ENCODE measurements around the gene PMM2.
"Not testable (repeated sequence)": the region's sequence is repeated elsewhere in the genome, so short reads cannot be mapped to it uniquely, and the experiment has no call there.

The PMM2 gene

GRCh38 chr16:8868416-8869211 lies 71.0 kb downstream of the PMM2 start, which contains the start of gene CARHSP1:
CARHSP1 (minus strand) TSS chr16:8869006; CDS start chr16:8859328, 9,678 bp downstream.
- DNase-seq = peak; percentile 95

- DNase-seq = no peak
Measured at GRCh38 chr16:8869212-8869987, 71.8 kb downstream of the PMM2 start.

GRCh38 chr16:8869988-8870241 lies 72.3 kb downstream of the PMM2 start:
- not testable (repeated sequence) for DNase-seq

GRCh38 chr16:8872071-8872470 lies 74.4 kb downstream of the PMM2 start:
- no peak for DNase-seq

GRCh38 chr16:8872967-8873865 lies 75.6 kb downstream of the PMM2 start:
- no peak for DNase-seq

GRCh38 chr16:8873866-8874195 lies 76.2 kb downstream of the PMM2 start:
- DNase-seq = not testable (repeated sequence)

- DNase-seq = no peak
Measured at GRCh38 chr16:8874388-8874787, 76.7 kb downstream of the PMM2 start.

GRCh38 chr16:8875317-8875716 lies 77.7 kb downstream of the PMM2 start:
- not testable (repeated sequence) for DNase-seq

GRCh38 chr16:8877894-8878522 lies 80.4 kb downstream of the PMM2 start:
- no peak for DNase-seq

- DNase-seq = no peak
Measured at GRCh38 chr16:8878523-8878911, 80.9 kb downstream of the PMM2 start.

- DNase-seq = no peak
Measured at GRCh38 chr16:8880839-8881510, 83.3 kb downstream of the PMM2 start.

- DNase-seq = no peak
Measured at GRCh38 chr16:8882041-8882617, 84.5 kb downstream of the PMM2 start, which contains the start of gene LITAFD. LITAFD (plus strand) TSS chr16:8882351; CDS start chr16:8884356, 2,005 bp downstream.

- DNase-seq = no peak
Measured at GRCh38 chr16:8882725-8883377, 85.2 kb downstream of the PMM2 start.

GRCh38 chr16:8885674-8886592 lies 88.3 kb downstream of the PMM2 start:
- no peak for DNase-seq

- no peak for DNase-seq
Measured at GRCh38 chr16:8886593-8887430, 89.2 kb downstream of the PMM2 start.

GRCh38 chr16:8887431-8887765 lies 89.8 kb downstream of the PMM2 start:
- DNase-seq = no peak

GRCh38 chr16:8887952-8888560 lies 90.4 kb downstream of the PMM2 start:
- DNase-seq = no peak

- DNase-seq = no peak
Measured at GRCh38 chr16:8888951-8889892, 91.6 kb downstream of the PMM2 start.

All from COR-L47 (cell line).